Spinal cord (tissue), 10 donors: Measurements from ENCODE around the gene RNF135. TPM values are rescaled to one million over a fixed set of nuclear protein-coding genes. Genes with fewer than 3 reads are reported as not detected.
"Not testable (repeated sequence)": the region's sequence is repeated elsewhere in the genome, so short reads cannot be mapped to it uniquely, and the experiment has no call there.

Experiments
- DNase-seq, 6 donors: peaks; one replicate each; pipeline versions ENCODE4 v3.0.0 to v3.0.0-alpha.2; 2013 to 2015; ENCODE audit warnings: low spot score in 6 of 6, low read depth in 4 of 6
- H3K27ac ChIP-seq: one replicate; pipeline ENCODE4 v1.5.1; 2013; ENCODE audit warnings: low read depth, low read length, control low read depth
- H3K27me3 ChIP-seq: one replicate; pipeline ENCODE4 v1.6.1; 2013; ENCODE audit warnings: low read length; ENCODE audit not compliant: control insufficient read depth, insufficient read depth
- H3K36me3 ChIP-seq: one replicate; pipeline ENCODE4 v1.6.1; 2013; ENCODE audit warnings: low read length; ENCODE audit not compliant: control insufficient read depth, insufficient read depth
- H3K4me1 ChIP-seq: one replicate; pipeline ENCODE4 v1.6.1; 2013; ENCODE audit warnings: low read length; ENCODE audit not compliant: control insufficient read depth, insufficient read depth
- H3K4me3 ChIP-seq: one replicate; pipeline ENCODE4 v1.5.1; 2013; ENCODE audit warnings: low read depth, low read length, control low read depth
- H3K9me3 ChIP-seq: one replicate; pipeline ENCODE4 v1.6.1; 2013; ENCODE audit warnings: low read length; ENCODE audit not compliant: control insufficient read depth, insufficient read depth
- WGBS: methylation state at CpG from one replicate; pipeline ENCODE4 v1.1.5; 2013; ENCODE audit warnings: missing lambda C conversion rate; ENCODE audit not compliant: insufficient coverage; 5-methylcytosine and 5-hydroxymethylcytosine counted together
- polyA plus RNA-seq, 2 donors: library from polyadenylated mRNA; unstranded; fragments of 120-200 nt; gene quantifications; one replicate each; pipeline ENCODE4 v1.2.1, GENCODE V29; 2013; ENCODE audit not compliant: insufficient read length in 2 of 2
- total RNA-seq, 2 donors: library from RNA; depleted of rRNA in 1 of 2; stranded (reverse); fragments of 120-200 nt in 1 of 2; fragments of >200 nt in 1 of 2; gene quantifications; one replicate each; pipeline versions ENCODE4 v1.2.3 to v1.2.4, GENCODE V29; 2013 to 2014
- donor health status: healthy.

RNF135 gene
- total and polyA plus RNA-seq, 4 donors: 6.6 to 15.6 (median 9.1) TPM

GRCh38 chr17:31010014-31010413 lies 39.2 kb downstream of the RNF135 start:
- not testable (repeated sequence) for H3K36me3 ChIP-seq, H3K9me3 ChIP-seq, H3K4me1 ChIP-seq, H3K27ac ChIP-seq, H3K27me3 ChIP-seq, H3K4me3 ChIP-seq, DNase-seq
- WGBS: no CpG with 5 or more reads among the region's 3 CpGs

DNA sequence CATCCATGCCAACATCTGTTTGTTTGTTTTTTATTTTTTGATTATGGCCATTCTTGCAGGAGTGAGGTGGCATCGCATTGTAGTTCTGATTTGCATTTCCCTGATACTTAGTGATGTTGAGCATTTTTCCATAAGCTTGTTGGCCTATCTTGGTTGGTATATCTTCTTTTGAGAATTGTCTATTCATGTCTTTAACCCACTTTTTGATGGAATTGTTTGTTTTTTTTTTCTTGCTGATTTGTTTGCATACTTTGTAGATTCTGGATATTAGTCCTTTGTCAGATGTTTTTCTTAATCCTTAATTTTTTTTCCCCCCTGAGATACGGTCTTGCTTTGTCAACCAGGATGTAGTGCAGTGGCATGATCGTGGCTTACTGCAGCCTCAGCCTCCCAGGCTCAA lies 43.0 kb downstream of the RNF135 start:
- 95% methylated on average over 3 of the region's 3 CpGs for WGBS
- no peak overlapping the region for H3K27ac ChIP-seq
- H3K27me3 ChIP-seq: no peaks in the 10 kb centered on the region
- peaks cover 4% of the 10 kb centered on the region for H3K4me1 ChIP-seq
- no peaks in the 10 kb centered on the region for H3K36me3 ChIP-seq
- no peak for DNase-seq
- no peaks in the 10 kb centered on the region for H3K9me3 ChIP-seq
- no peak overlapping the region for H3K4me3 ChIP-seq

DNA sequence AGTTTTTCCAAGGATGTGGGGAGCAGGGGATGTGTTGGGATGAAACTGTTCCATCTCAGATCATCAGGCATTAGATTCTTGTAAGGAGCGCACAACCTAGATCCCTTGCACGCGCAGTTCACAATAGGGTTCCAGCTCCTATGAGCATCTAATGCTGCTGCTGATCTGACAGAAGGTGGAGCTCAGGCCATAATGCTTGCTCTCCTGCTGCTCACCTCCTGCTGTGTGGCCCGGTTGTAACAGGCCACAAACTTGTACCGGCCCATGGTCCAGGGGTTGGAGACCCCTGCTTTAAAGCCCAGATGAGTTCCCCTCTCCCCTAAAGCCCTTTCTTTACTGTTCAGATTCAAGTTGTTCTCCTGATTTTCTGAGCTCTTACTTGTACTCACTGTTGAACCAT lies 44.8 kb downstream of the RNF135 start:
- Histone ChIP-seq H3K4me1 (no peaks in the 10 kb centered on the region), H3K4me3 (no peak overlapping the region), H3K9me3 (no peaks in the 10 kb centered on the region), H3K36me3 (no peaks in the 10 kb centered on the region), H3K27ac (no peak overlapping the region), H3K27me3 (no peaks in the 10 kb centered on the region)
- no peak for DNase-seq
- WGBS: 69% methylated on average over 4 of the region's 5 CpGs

GRCh38 chr17:31019004-31019403 lies 48.2 kb downstream of the RNF135 start:
- Histone ChIP-seq H3K4me3 (no peak overlapping the region), H3K27me3 (no peaks in the 10 kb centered on the region), H3K27ac (no peak overlapping the region), H3K9me3 (no peaks in the 10 kb centered on the region), H3K36me3 (no peaks in the 10 kb centered on the region), H3K4me1 (no peaks in the 10 kb centered on the region)
- no CpG with 5 or more reads among the region's 2 CpGs for WGBS
- DNase-seq: no peak

GRCh38 chr17:31023171-31023570 lies 52.3 kb downstream of the RNF135 start:
- not testable (repeated sequence) for DNase-seq, H3K27me3 ChIP-seq, H3K4me1 ChIP-seq, H3K4me3 ChIP-seq, H3K36me3 ChIP-seq, H3K9me3 ChIP-seq, H3K27ac ChIP-seq
- WGBS: no CpG with 5 or more reads among the region's 2 CpGs

- H3K4me3 ChIP-seq: no peak overlapping the region
- WGBS: no CpG with 5 or more reads among the region's 8 CpGs
- peak in 2 of 6 donors; percentile 54 to 58 for DNase-seq
- peak overlapping the region; percentile 64 for H3K27ac ChIP-seq
- H3K27me3 ChIP-seq: no peaks in the 10 kb centered on the region
- no peaks in the 10 kb centered on the region for H3K36me3 ChIP-seq
- no peaks in the 10 kb centered on the region for H3K9me3 ChIP-seq
- peaks cover 10% of the 10 kb centered on the region for H3K4me1 ChIP-seq
These were observed 61.0 kb downstream of the RNF135 start for GRCh38 chr17:31031841-31032240.

DNA sequence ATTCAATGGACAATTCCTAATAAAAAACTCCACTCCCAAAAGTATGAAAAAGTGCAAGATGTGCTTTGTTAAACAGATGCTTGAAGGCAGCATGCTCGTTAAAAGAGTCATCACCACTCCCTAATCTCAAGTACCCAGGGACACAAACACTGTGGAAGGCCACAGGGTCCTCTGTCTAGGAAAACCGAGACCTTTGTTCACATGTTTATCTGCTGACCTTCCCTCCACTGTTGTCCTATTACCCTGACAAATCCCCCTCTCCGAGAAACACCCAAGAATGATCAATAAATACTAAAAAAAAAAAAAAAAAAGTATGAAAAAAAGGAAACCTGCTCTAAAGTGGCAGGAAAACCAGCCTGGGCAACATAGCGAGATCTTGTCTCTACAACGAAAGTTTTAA lies 64.8 kb downstream of the RNF135 start:
- H3K27me3 ChIP-seq, H3K9me3 ChIP-seq, H3K36me3 ChIP-seq, DNase-seq, H3K4me3 ChIP-seq, H3K27ac ChIP-seq: not testable (repeated sequence)
- H3K4me1 ChIP-seq: peaks cover 10% of the 10 kb centered on the region
- 89% methylated on average over 3 of the region's 5 CpGs for WGBS

- not testable (repeated sequence) for H3K4me1 ChIP-seq, H3K9me3 ChIP-seq, H3K36me3 ChIP-seq, H3K4me3 ChIP-seq, H3K27me3 ChIP-seq, H3K27ac ChIP-seq, DNase-seq
- WGBS: 100% methylated on average over 3 of the region's 7 CpGs
These were observed 70.0 kb downstream of the RNF135 start for GRCh38 chr17:31040837-31041236.

DNA sequence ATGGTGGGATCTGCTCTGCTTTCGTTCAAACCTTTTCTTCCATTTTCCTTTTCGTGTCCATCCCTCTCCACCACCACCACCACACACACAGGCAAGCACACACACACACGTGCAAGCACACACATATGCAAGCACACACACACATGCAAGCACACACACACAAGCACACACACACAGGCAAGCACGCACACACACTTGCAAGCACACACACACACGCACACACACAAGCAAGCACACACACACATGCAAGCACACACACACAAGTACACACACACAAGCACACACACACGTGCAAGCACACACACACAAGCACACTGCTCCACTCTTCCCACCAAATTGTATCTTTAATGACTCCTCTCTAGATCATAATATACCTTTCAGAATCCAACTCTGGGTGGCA lies 71.5 kb downstream of the RNF135 start:
- not testable (repeated sequence) for H3K4me1 ChIP-seq, H3K36me3 ChIP-seq, H3K27me3 ChIP-seq, H3K4me3 ChIP-seq, H3K9me3 ChIP-seq, DNase-seq, H3K27ac ChIP-seq
- 93% methylated on average over 5 of the region's 6 CpGs for WGBS

DNA sequence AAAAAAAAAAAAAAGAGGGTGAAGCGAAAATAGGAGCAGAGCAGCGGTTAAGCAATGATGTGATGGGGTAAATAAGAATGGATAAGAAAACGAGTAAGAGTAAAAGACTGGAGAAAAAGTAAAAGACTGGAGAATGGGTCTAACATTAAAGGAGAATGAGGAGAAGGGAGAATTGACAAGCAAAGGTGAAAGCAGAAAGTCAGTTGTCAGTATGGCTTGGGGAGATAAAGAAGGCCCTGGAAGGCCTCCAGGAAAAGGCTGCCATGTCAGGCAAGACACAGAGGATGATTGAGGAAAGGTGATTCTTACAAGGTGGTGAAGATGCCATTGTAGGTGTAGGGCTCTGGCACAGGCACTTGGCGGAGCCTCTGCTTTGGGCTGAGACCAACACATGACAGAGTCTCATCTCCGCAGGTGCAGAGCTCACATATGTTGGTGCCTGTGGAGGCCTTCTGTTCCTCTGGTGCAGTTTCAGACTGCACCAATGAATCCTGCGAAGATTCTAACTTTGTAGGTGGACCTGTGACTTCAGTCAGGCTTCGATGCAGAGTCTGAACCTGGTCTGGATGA lies 76.1 kb downstream of the RNF135 start:
- not testable (repeated sequence) for H3K9me3 ChIP-seq, H3K4me1 ChIP-seq, H3K4me3 ChIP-seq, H3K27me3 ChIP-seq, H3K36me3 ChIP-seq, H3K27ac ChIP-seq, DNase-seq
- WGBS: no CpG with 5 or more reads among the region's 7 CpGs
